ENCODE results near the gene LILRB3.
"Not testable (repeated sequence)": the region's sequence is repeated elsewhere in the genome, so short reads cannot be mapped to it uniquely, and the experiment has no call there.

The LILRB3 gene

GRCh38 chr19:54189145-54189734 lies 33.6 kb downstream of the LILRB3 start, which contains the start of gene MBOAT7:
MBOAT7 (minus strand) TSS chr19:54189580; CDS start chr19:54188508, 1,072 bp downstream.
- no peak for DNase-seq

GRCh38 chr19:54188215-54188871 lies 34.5 kb downstream of the LILRB3 start:
- peak; percentile 39 for DNase-seq

- no peak for DNase-seq
Observed at GRCh38 chr19:54186934-54187381, 35.8 kb downstream of the LILRB3 start.

- no peak for DNase-seq
Observed at GRCh38 chr19:54186351-54186750, 36.5 kb downstream of the LILRB3 start.

GRCh38 chr19:54183431-54183830 lies 39.4 kb downstream of the LILRB3 start:
- no peak for DNase-seq

- DNase-seq: not testable (repeated sequence)
Observed at GRCh38 chr19:54181894-54182293, 40.9 kb downstream of the LILRB3 start.

GRCh38 chr19:54180691-54181091 lies 42.1 kb downstream of the LILRB3 start:
- no peak for DNase-seq

- no peak for DNase-seq
Observed at GRCh38 chr19:54179921-54180461, 42.8 kb downstream of the LILRB3 start.

GRCh38 chr19:54179262-54179852 lies 43.5 kb downstream of the LILRB3 start:
- no peak for DNase-seq

GRCh38 chr19:54178581-54179261 lies 44.1 kb downstream of the LILRB3 start:
- DNase-seq: no peak

GRCh38 chr19:54173951-54174834 lies 48.6 kb downstream of the LILRB3 start:
- no peak for DNase-seq

- DNase-seq: no peak
Observed at GRCh38 chr19:54173359-54173699, 49.5 kb downstream of the LILRB3 start.

GRCh38 chr19:54172471-54173358 lies 50.1 kb downstream of the LILRB3 start, which contains the start of gene TMC4:
TMC4 (minus strand) TSS chr19:54173160; CDS start chr19:54173117, 43 bp downstream.
- no peak for DNase-seq

- DNase-seq: not testable (repeated sequence)
Observed at GRCh38 chr19:54171736-54172431, 50.9 kb downstream of the LILRB3 start.

GRCh38 chr19:54169149-54169740 lies 53.6 kb downstream of the LILRB3 start:
- no peak for DNase-seq

- peak; percentile 79 for DNase-seq
Observed at GRCh38 chr19:54168174-54168917, 54.5 kb downstream of the LILRB3 start.
